Activated T-cell treated with anti-CD3 and anti-CD28 coated beads for 4 hours (primary cell): Measurements from ENCODE around the gene TRMT10A.

Source experiments
- DNase-seq: peaks from one replicate; pipeline ENCODE4 v3.0.0-alpha.2; 2020

The TRMT10A gene, protein sequence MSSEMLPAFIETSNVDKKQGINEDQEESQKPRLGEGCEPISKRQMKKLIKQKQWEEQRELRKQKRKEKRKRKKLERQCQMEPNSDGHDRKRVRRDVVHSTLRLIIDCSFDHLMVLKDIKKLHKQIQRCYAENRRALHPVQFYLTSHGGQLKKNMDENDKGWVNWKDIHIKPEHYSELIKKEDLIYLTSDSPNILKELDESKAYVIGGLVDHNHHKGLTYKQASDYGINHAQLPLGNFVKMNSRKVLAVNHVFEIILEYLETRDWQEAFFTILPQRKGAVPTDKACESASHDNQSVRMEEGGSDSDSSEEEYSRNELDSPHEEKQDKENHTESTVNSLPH

DNA sequence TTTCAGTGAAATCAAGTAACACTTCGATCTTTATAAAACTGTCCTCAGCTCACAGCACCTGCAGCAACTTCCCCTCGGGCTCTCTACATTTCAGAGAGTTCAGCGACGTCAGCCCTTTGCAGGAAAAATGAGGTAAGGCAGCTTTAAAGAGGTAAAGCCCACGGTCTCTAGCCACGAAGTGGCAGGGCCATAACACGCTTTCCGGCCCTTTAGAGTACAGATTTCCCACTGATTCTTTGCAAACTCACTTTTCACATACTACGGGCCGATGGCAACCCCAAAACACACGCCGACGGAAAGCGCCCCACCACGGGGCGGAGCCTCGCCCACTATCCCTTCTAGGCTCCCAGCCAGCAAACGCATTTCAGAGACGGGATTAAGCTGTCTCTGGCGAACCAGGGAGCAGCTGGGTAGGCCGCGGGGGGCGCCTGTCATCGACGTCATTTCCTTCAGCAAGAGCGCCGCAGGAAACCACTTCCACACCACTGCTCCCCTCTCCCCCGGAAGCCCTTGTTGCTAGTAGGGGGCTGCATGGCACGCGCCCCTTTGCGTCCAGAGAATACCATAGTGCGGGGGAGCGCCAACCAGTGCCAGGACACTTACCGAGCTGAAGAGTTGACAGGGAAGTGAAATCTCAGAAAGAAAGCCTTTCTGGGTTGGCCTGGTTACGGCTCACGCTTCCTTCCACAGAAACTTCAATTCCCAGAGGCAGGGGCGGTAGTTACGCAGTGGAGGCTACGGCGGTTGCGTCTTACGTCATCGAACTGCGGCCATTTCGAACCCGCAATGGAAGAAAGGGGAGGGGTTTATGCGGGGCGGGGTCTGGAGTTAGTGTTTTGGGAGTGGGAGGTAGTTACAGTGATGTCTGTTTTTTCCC is at the start of gene TRMT10A:
Gene TRMT10A, minus strand, starts transcription at position 730 of the 877 bp plus-strand sequence. CDS start 4,701 bp downstream, outside the sequence.
- peak; percentile 96 for DNase-seq

DNA sequence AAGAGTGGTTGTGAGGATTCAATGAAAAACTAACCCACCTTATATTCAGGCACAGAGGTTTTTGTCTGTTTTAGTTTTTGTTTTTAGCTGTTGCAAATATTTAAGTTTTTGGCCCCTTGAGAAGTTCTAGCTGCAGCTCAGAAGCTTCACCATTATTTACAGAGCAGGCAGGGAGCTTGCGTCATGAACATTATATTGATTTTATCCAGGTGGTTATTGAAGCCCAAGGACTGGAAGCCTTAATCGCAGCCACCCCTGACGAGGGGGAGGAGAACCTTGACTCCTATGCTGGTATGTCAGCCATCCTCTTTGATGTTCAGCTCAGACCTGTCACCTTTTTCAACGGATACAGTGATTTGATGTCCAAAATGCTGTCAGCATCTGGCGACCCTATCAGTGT is 48.9 kb upstream of the TRMT10A start:
- no peak for DNase-seq

DNA sequence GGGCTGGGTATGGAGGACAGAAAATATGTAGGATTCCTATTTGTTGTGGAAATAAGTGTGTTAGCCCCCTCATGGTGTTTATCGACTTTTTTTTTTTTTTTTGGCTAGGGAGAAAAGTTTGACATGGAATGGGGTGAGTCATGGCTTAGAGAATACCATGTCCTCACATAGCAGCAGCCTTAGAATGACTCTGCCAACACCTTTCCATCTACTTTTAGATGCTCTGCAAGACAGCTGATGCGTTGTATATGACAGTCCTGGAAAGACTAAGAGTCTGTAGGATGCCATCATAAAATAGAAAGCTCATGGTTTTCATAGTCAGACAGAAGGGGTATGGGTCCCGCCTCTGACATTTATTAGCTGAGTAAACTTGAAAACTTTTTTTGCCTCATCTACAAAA is 48.4 kb upstream of the TRMT10A start:
- no peak for DNase-seq

DNA sequence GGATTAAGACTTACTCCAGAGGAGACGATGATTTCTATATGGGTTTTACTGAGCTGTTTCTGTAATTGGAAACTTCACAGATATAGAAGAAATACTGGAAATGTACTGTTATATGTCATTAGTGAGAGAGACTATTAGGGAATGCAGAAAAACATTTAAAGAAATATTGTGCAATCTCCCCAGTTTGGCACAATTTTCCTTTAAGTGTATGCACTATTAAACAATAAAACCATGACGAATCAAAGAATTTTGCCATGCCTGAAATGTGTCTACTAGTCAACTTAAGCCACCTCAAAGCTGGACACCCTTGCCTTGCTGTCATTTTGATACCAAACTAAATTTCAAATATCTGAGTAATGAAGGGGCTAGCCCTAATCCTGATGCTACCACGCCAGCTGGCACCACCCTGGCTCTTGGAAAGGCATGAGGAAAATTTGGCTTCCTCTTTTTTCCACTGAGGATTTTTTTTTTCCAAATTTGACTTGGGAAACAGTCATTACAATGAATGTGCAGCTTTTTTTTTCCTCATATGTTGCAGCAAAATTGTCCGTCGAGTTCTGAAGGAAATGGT is 46.9 kb upstream of the TRMT10A start:
- DNase-seq = no peak

DNA sequence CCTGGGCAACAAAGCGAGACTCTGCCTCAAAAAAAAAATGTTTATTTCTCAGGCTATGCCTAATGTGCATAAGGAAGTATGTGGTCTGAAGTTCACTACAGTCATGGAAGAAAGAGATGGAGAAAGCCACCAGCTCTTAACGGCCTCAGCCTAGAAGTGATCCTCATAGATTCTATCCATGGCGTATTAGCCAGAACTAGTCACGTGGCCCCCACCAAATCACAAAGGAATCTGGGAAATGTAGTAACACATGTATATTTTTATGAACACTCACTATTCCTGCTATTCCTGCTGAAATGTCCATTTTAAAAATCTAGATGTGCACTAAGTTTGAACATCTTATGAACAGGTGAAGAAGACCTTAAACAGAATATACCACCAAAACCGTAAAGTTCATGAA is 44.6 kb upstream of the TRMT10A start:
- DNase-seq = no peak

DNA sequence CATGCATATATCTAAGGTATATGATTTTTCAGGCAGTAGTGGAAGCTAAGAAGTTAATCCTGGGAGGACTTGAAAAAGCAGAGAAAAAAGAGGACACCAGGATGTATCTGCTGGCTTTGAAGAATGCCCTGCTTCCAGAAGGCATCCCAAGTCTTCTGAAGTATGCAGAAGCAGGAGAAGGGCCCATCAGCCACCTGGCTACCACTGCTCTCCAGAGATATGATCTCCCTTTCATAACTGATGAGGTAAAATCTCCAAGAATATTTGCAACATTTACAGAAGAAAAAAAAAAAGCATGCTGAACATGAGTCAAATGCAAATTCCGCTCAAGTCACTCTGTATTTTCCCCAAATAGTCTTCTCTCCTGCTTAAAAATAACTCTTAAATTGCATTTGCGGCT is 42.9 kb upstream of the TRMT10A start:
- no peak for DNase-seq

DNA sequence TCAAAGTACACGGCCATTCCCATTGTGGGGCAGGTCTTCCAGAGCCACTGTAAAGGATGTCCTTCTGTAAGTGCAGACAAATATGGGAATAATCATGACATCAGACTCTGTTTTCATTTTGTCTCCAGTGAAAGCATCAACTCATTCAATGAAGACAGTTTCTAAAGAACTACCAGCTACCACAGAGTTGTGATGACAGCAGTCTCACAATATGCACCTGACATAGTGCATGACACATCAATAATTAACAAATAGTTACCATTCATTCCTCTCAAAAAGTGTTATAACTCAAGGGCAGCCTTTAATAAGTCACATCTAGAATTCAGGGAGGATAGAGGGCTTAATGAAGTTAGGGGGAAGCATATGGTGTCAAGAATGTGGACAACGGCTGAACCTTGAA is 31.0 kb upstream of the TRMT10A start:
- DNase-seq = no peak

DNA sequence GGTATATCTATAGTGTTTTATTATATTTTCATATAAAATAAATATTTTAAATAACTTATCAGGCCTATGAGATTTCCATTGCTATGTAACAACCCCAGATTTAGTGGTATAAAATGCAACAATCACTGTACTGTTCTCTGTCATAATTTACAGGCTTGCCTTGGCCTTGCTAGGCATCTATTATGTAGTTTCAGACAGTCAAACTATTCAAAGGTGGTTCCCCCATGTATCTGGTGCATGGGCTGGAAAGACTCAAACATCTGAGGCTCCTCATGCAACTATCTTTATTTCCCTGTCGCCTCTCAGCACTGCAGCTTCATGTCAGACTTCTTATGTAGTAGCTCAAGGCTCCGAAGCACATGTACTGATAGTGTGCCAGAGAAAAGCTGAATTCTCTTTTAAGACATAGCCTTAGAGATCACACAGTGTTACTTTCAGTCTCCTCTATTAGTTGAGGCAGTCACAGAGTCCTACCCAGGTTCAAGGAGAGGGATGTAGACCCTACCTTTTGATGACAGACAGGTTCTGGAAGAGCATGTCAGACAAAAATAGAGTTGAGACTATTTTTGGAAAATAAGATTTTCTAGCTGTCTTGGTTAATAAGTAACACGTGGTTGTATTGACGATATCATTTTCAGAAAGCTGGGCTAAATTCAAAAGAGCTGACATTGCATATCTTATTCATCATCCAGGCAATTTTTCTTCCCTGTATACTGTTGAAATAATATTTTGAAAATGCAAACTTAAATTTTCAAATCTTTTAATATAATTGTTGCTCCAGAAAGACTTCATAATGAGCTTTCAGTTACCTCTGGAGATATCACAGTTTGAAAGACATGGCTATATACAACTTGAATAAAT is 30.2 kb upstream of the TRMT10A start:
- DNase-seq = no peak

DNA sequence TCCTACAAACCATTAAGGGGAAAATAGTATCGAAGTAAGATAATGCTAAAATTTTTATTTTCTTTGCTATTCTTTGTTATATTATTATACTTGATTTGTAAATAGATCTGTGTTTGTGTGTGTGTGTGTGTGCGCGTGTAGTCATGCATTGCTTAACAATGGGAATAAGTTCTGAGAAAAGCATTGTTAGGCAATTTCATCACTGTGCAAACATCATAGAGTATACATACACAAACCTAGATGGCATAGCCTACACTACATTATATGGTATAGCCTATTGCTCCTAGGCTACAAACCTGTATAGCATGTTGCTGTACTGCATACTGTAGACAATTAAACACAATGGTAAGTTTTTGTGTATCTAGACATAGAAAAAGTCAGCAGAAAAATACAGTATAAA is 27.9 kb upstream of the TRMT10A start:
- no peak for DNase-seq

DNA sequence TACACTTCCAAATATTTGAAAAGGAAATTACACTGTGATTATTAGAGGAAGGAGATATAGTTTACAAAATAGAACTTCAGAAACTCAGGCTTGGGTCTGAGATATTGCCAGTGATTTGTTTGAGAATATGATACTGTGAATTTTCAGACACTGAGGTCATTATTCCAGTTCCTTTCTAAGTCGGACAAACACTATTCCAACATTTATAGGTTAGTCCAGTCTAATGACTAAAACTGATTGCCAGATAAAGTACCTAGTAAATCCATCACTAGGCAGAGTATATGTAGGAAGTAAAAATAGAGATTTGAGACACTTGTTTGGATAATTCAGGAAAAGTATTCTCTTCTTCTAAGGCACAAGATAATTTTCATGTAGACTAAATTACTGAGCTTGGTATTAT is 24.0 kb upstream of the TRMT10A start:
- no peak for DNase-seq

DNA sequence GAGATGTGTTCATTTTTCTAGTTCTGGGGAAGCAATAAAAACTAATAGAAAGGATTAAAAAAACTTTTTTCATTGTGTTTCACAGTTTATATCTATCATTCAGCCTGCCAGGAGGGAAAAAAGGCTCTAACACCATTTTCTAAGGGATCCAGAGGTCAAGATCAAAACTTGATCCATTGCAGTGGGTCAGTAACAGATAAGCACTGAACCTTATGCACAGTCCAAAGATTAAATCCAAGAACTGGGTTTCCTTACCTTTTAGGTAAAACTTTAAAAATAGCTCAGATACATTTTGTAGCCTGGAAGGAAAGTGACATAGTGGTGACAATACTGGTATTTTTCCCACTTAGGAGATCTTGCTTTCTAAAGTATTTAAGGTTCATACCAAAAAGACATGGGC is 23.5 kb upstream of the TRMT10A start:
- no peak for DNase-seq

DNA sequence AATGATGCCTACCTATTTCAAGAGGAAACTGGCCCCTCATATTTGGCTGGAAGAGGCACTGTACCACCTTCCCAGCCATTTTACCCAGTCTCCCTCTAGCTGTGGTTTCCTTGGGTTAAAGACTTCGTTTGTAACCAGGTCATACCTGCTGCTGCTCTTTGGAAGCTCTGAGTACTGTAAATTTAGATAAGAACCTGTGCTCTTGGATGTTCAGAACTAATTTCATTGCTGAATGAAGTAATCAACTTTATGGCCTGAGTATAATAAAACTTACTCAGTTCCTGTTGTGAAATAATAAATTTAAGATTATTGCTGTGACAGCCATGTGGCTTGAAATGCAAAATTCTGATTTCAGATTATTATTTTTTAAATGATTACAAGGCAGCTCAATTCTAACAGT is 23.0 kb upstream of the TRMT10A start:
- DNase-seq = no peak

DNA sequence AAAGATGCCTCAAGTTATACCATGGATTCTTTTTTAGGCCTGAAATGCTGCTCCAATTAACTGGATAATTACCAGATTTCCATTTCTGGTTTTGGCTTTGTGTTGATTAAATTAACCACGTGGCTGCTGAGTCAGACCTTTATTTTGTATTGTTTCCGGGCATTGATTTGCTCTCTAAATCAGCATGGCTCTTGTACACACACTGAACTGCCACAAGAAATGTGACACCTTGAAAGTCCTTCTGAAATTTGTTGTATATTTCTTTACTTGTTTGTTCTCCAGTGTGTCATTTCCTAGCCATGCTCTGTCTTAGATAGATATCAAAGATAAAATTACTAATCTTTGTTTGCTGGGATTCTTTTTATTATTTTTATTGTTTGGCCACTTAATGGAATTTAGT is 22.5 kb upstream of the TRMT10A start:
- no peak for DNase-seq

DNA sequence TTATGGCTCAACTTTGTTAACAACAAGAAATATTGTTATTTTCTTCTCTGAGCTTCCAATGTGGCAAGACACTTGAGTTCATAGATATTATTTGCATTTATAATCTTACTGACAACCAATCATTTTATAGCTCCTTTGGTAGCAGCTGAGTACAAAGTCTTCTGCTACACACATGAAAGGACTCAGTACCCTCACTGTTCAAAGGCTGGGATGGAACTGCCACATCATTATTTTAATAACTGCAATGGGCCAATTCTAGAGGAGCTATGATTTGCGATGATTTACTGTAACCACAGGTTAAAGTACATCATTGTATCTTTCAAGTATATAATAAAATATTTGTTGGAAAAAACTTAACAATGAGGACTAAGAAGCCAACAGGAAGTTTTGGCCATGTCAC is 21.7 kb upstream of the TRMT10A start:
- no peak for DNase-seq

DNA sequence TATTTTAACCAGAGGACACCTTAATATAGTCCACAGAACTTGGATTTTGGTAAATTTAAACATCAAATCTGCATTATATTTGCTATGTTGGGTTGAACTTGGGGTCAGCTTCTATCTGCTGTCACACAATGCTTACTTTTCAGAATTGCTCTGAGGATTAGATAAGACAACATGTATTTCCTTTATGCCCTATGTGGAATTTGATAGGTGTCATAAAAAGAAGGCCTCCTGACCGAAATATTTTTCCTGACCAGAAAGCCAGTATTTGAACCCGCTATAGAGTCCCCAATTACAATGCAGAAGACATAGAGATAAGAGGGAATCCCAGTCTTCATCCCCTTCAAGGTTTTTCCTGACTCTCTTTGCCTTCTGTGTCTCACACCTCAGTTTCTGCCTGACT is 14.9 kb upstream of the TRMT10A start:
- no peak for DNase-seq

DNA sequence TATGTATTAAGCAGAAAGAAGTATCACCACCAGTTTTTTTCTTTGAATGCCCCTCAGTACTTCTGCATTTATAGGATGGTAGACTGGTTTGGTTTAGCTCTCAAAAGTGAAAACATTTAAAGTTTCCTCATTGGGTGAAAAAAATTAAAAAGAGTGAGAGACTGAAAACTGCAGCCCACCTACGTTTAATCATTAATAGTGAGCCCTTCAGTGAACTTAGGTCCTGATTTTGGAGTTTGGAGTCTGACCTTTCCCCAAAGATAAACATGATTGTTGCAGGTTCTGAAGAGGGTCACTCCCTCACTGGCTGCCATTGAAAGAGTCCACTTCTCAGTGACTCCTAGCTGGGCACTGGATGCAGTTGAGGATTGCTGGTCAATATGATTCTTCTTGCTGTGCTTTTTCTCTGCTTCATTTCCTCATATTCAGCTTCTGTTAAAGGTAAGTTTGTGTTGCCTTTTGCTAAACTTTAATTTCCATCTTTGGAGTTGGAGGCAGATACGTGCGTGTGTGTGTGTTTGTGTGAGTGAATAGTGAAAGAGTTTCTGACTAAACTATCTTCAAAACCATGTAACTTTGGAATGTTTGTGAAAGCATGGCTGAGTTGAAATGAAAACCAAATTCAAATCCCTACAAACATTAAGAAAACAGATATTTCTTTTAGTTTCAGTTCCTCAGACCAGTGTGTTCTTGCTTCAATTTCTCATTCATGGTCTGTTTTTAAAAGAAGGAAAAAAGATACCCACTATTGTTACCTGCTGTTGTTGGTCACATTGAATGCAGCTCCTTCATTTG is 10.9 kb upstream of the TRMT10A start, which contains the start of gene MTTP:
Gene MTTP, plus strand, starts transcription at position 295 of the 795 bp plus-strand sequence. Its CDS starts 86 bp downstream, at position 381.
- no peak for DNase-seq

DNA sequence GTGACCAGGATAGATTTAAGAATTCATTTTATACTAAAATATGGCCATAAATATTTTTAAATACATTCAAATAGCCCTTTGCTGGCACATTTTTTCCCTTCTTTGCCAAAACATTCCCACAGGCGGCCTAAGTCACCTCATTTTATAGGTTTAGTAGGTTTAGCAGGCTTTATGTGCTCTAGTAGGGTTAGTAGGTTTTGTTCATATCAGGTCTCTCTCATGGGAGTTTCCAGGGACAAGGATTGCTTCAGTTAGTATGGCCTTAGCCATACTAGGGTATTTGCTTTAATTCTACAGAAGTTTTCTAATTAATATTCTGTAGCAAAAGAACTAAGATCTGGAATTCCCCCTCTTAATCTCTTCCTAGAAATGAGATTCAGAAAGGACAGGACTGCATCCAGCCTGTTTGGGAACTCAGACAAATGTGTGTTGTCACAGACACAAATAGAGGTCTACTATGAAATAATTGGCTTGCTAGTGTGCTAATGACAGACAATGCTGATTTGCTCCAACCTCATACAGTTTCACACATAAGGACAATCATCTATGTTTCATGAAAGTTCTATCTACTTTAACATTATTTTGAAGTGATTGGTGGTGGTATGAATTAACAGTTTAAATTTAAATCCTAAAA is 10.0 kb upstream of the TRMT10A start:
- no peak for DNase-seq

DNA sequence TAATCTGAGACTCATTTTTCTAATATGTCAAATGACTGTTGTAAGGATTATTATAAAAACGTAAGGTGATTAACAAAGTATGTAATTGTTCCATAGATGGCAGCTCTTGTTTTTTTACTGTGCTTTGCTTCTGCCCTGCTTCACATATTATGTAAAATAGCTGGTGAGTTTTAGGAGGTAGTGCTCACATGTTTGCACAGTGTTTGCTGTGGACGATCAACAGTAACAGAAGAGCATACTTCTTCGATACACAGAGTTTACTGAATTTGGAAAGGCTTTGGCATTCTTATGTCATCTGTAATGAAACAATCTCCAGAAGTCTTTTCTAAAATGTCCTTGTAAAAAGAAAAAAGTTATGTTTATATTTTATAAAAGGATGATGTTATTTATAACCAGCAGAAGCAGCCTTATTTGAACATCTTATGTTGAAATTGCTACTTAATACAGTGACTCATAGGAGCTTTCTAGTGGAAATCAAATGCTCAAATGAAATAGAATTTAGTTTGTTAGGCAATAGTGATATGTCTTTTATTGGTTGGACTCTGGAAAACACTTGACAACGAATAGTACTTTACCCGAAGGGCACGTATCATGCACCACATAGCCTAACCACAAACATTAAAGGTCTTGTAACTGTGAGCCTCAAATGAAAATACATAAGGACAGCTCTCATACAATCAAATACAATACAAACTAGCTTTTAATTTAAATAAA is 8.8 kb upstream of the TRMT10A start:
- no peak for DNase-seq

DNA sequence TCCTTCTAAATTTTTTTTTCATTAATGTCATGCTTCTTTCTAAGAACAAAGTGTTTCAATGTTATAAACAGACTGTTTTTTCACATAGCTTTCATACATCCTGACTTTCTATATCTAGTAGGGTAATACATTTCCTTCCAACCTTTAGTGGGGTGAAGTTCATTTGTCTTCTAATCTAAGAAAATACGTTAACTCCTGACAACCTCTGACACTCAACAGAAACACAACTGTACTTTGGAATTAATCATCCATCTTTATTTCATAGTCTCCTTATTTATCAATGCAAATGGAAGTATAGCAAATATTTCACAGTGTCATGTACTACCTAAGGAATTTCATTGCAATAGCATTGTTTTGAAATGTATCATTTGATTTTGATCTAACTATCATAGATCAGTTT is 8.0 kb upstream of the TRMT10A start:
- no peak for DNase-seq

DNA sequence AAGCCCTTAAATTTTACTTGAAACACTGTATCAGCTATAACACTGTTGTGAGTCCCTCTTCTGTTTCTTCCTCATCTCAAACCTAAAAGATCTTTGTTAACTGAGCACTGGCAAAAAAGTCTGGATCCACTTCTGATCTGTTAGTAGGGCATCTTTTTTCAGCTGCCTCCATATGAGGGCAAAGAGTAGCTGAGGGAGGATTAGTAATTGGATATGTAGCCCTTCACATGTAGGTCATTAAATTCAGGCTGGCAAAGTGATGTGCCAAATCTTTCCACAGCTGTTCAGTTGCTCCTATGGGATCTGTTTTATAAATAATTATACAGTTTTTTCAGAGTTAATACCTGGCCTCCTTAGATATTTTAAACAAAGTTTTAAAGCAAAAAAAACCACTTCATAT is 1.1 kb upstream of the TRMT10A start:
- DNase-seq = no peak

DNA sequence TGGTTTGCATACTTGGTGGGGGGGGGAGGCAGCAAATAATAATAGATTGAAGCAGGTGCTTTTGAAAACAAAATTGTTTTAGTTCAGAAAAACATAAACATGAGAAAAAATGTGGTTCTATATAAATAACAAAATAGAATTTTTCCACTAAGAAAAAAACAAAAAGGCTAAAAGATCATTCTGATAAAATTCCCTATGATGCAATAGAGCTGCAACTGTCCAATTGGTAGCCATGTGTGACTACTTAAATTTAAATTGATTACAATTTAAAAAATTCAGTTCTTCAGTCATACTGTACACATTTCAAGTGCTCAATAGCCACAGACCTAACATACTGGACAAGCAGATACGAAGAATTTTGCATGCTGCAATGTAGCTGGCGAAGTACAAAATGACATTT is 11.0 kb downstream of the TRMT10A start:
- DNase-seq = no peak
